GM23248 (cell line): ENCODE measurements around the gene LMF1.

Source experiments
- EZH2 ChIP-seq: fragments of 200-600 bp; sonication (generic); IDR thresholded peaks from 2 replicates; pipeline ENCODE4 v1.6.1; 2018; ENCODE audit warnings: antibody characterized with exemption, mild to moderate bottlenecking; ENCODE audit not compliant: insufficient read depth, poor library complexity, severe bottlenecking
- EZH2phosphoT487 ChIP-seq: fragments of 200-600 bp; sonication (generic); IDR thresholded peaks from 2 replicates; pipeline ENCODE4 v1.6.1; 2018; ENCODE audit warnings: antibody characterized with exemption, moderate library complexity, mild to moderate bottlenecking, low read depth; ENCODE audit not compliant: insufficient read depth

DNA sequence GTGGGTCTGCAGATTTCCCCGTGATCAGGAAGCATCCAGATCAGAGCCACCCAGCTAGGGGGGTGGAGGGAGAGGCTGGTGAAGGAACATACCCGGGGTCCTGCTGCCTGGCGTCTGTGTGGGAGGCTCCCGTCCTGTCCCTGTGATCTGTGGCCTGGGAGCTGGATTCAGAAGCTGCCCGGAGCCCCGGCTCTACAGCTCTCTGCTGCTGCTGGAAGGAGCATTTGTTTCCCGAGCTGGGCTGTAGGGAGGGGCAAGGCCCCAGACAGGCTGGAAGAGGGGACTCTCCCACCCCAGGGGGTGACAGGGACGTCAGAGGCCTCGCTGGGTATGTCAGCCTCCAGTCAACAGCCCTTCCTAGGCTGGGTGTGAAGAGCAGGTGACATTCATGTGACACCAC lies 21.0 kb upstream of the LMF1 start:
- TF ChIP-seq EZH2 (no peak), EZH2phosphoT487 (no peak)
